Activated CD4-positive, CD25-positive, alpha-beta regulatory T cell treated with anti-CD3 and anti-CD28 coated beads, Interleukin-2, amount 50 U/mL, for 24 hours (primary cell): ENCODE results near the gene KIFC3.

ENCODE experiments used
- ATAC-seq, 2 donors: fragments of 150-1000 bp; cut with Tn5 transposase; one replicate each; pipeline ENCODE4 v1.10.0; 2021; ENCODE audit warnings: mild to moderate bottlenecking in 1 of 2, moderate library complexity in 1 of 2

Gene KIFC3

GRCh38 chr16:57709663-57710062, 92.6 kb downstream of the KIFC3 start:
- ATAC-seq, result no peak
